Fibroblast of lung (primary cell): ENCODE data around the gene KIF13A.

Source experiments
- CTCF ChIP-seq, 2 donors: IDR thresholded peaks in 1 of 2; conservative IDR thresholded peaks in 1 of 2; 1 replicate in 1 of 2; 2 replicates in 1 of 2; pipeline ENCODE4 v1.5.1; 2011 to 2012; ENCODE audit warnings: low read length in 2 of 2, control low read depth in 1 of 2, inconsistent platforms in 1 of 2, low read depth in 1 of 2, mild to moderate bottlenecking in 1 of 2
- EZH2 ChIP-seq: IDR thresholded peaks from 2 replicates; pipeline ENCODE4 v1.5.1; 2012; ENCODE audit warnings: low read length, control low read depth, mild to moderate bottlenecking; ENCODE audit errors: missing control alignments

- TF ChIP-seq CTCF (conservative IDR thresholded peaks at IDR 0.05 in 1 of 2, IDR thresholded peaks at IDR 0.05 in 1 of 2; ENCODE audit: low read depth in 1 of 2, low read length in 2 of 2) (no peak), EZH2 (no peak)
Observed at GRCh38 chr6:18024876-18025275, 37.4 kb upstream of the KIF13A start.
